PC-9 (cell line): Measurements from ENCODE around the gene FBP1.

Source experiments
- CTCF ChIP-seq: fragments of 200-600 bp; sonication (generic); conservative IDR thresholded peaks from 2 replicates; pipeline ENCODE4 v1.6.1; 2017; ENCODE audit warnings: mixed run types, antibody characterized with exemption, mild to moderate bottlenecking, moderate library complexity
- EZH2 ChIP-seq: fragments of 200-600 bp; sonication (generic); IDR thresholded peaks from 2 replicates; pipeline ENCODE4 v1.8.0; 2017; ENCODE audit warnings: antibody characterized with exemption, low read depth

- no peak for TF ChIP-seq EZH2
- peak; percentile 33; the same call in 1 of the 2 replicates for TF ChIP-seq CTCF
These were observed 26.3 kb downstream of the FBP1 start for GRCh38 chr9:94613003-94613402.
